Neuronal stem cell (in vitro differentiated cells): ENCODE results near the gene PKNOX2.

Source experiments
- DNase-seq: peaks from one replicate; pipeline ENCODE4 v3.0.0-alpha.2; 2013; ENCODE audit warnings: low spot score
- H2AFZ ChIP-seq: one replicate; pipeline ENCODE4 v1.6.1; 2013; ENCODE audit warnings: mild to moderate bottlenecking, low read length, inconsistent platforms
- H2AK5ac ChIP-seq: 2 replicates; pipeline ENCODE4 v1.6.1; 2013; ENCODE audit warnings: low read depth, mild to moderate bottlenecking, inconsistent platforms, low read length, moderate library complexity, mixed read lengths
- H2BK120ac ChIP-seq: 2 replicates; pipeline ENCODE4 v1.6.1; 2013; ENCODE audit warnings: low read depth, mild to moderate bottlenecking, inconsistent platforms, low read length, moderate library complexity, mixed read lengths
- H2BK12ac ChIP-seq: one replicate; pipeline ENCODE4 v1.6.1; 2013; ENCODE audit warnings: low read length, inconsistent platforms
- H2BK15ac ChIP-seq: 2 replicates; pipeline ENCODE4 v1.6.1; 2013; ENCODE audit warnings: mild to moderate bottlenecking, low read length, inconsistent platforms, mixed read lengths
- H2BK5ac ChIP-seq: one replicate; pipeline ENCODE4 v1.6.1; 2013; ENCODE audit warnings: inconsistent platforms, mild to moderate bottlenecking, low read length, moderate library complexity
- H3K14ac ChIP-seq: one replicate; pipeline ENCODE4 v1.6.1; 2013; ENCODE audit warnings: low read length, inconsistent platforms
- H3K18ac ChIP-seq: 2 replicates; pipeline ENCODE4 v1.6.1; 2013; ENCODE audit warnings: low read length, inconsistent platforms
- H3K23ac ChIP-seq: 2 replicates; pipeline ENCODE4 v1.6.1; 2013; ENCODE audit warnings: low read depth, mild to moderate bottlenecking, mixed read lengths, low read length, inconsistent platforms; ENCODE audit not compliant: poor library complexity
- H3K27ac ChIP-seq: replicated peaks from 3 replicates; pipeline ENCODE4 v1.5.1; 2013; ENCODE audit warnings: low read length, inconsistent platforms
- H3K27me3 ChIP-seq, 3 experiments: 2 replicates each; pipeline ENCODE4 v1.6.1; 2013; ENCODE audit warnings: low read length in 3 of 3, mild to moderate bottlenecking in 2 of 3, inconsistent platforms in 1 of 3, low read depth in 1 of 3, mixed read lengths in 1 of 3, moderate library complexity in 1 of 3; ENCODE audit not compliant: control insufficient read depth in 3 of 3, insufficient read depth in 3 of 3
- H3K36me3 ChIP-seq, 2 donors: replicated peaks in 1 of 2; 2 replicates each; pipeline ENCODE4 v1.6.1; 2013; ENCODE audit warnings: low read length in 2 of 2; ENCODE audit not compliant: control insufficient read depth in 2 of 2, insufficient read depth in 2 of 2
- H3K4ac ChIP-seq: 2 replicates; pipeline ENCODE4 v1.6.1; 2013; ENCODE audit warnings: inconsistent platforms, mild to moderate bottlenecking, low read length, moderate library complexity
- H3K4me1 ChIP-seq, 2 donors: 1 replicate in 1 of 2; 2 replicates in 1 of 2; pipeline ENCODE4 v1.6.1; 2013; ENCODE audit warnings: low read length in 2 of 2, low read depth in 1 of 2; ENCODE audit not compliant: control insufficient read depth in 2 of 2, insufficient read depth in 1 of 2
- H3K4me2 ChIP-seq: one replicate; pipeline ENCODE4 v1.6.1; 2013; ENCODE audit warnings: mild to moderate bottlenecking, low read length, inconsistent platforms; ENCODE audit not compliant: insufficient read depth, poor library complexity, severe bottlenecking
- H3K4me3 ChIP-seq, 2 donors: 2 replicates each; pipeline ENCODE4 v1.5.1; 2013; ENCODE audit warnings: low read length in 2 of 2, mild to moderate bottlenecking in 2 of 2, inconsistent platforms in 1 of 2, moderate library complexity in 1 of 2
- H3K79me1 ChIP-seq: one replicate; pipeline ENCODE4 v1.6.1; 2013; ENCODE audit warnings: low read depth, mild to moderate bottlenecking, inconsistent platforms, low read length, moderate library complexity
- H3K9ac ChIP-seq: one replicate; pipeline ENCODE4 v1.6.1; 2013; ENCODE audit warnings: mild to moderate bottlenecking, low read depth, low read length, inconsistent platforms; ENCODE audit not compliant: poor library complexity
- H3K9me3 ChIP-seq, 2 donors: replicated peaks in 1 of 2; 2 replicates each; pipeline versions ENCODE3 to v1.6.1; 2013; ENCODE audit warnings: low read length in 2 of 2, mild to moderate bottlenecking in 2 of 2, inconsistent platforms in 1 of 2, low read depth in 1 of 2, mixed read lengths in 1 of 2, moderate library complexity in 1 of 2; ENCODE audit not compliant: control insufficient read depth in 2 of 2, insufficient read depth in 1 of 2
- H4K8ac ChIP-seq: one replicate; pipeline ENCODE4 v1.6.1; 2013; ENCODE audit warnings: low read depth, mild to moderate bottlenecking, inconsistent platforms, low read length, moderate library complexity
- H4K91ac ChIP-seq: one replicate; pipeline ENCODE4 v1.6.1; 2013; ENCODE audit warnings: low read length, low read depth, mild to moderate bottlenecking, inconsistent platforms; ENCODE audit not compliant: poor library complexity
- WGBS, 2 donors: extraction: QIAGEN DNeasy Blood & Tissue Kit; methylation state at CpG; one replicate each; pipeline ENCODE4 v1.1.7; 2013; ENCODE audit warnings: missing lambda C conversion rate in 2 of 2, mixed read lengths in 1 of 2; ENCODE audit not compliant: insufficient read length in 2 of 2, insufficient replicate concordance in 1 of 2; ENCODE audit errors: extremely low coverage in 2 of 2; 5-methylcytosine and 5-hydroxymethylcytosine counted together

Gene PKNOX2

DNA sequence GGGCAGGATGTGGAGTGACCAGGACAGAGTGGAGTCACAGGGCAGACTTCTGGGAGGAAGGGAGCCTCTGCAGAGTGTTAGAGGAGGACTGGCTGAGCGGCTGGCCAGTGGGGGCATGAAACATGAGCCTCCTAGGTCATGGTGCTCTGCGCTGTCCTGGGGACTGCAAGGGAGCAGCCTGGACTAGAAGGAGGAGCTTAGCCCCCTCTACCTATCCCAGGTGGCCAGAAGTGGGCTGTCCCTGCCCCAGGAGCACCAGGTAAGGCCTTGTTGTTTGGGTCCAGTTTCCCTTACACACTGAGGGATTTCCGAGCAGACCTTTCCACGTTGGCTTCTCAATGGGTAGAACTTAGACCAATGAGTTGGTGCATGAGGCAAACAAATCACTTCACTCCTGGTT, 7.4 kb downstream of the PKNOX2 start:
- no peak overlapping the region for H2AFZ ChIP-seq
- no peak overlapping the region for H4K91ac ChIP-seq
- DNase-seq, result no peak

GRCh38 chr11:125173027-125173426, 8.5 kb downstream of the PKNOX2 start:
- H2AFZ ChIP-seq, result no peak overlapping the region
- H3K4me1 ChIP-seq, result peaks cover 35 to 43% of the 10 kb centered on the region in 2 donors
- no peak overlapping the region for H2BK15ac ChIP-seq

More for the DNA sequence above, 7.4 kb downstream of the PKNOX2 start:
- H3K36me3 ChIP-seq, result peaks cover 0 to 30% of the 10 kb centered on the region in 2 donors
- peaks cover 37 to 44% of the 10 kb centered on the region in 2 donors for H3K4me1 ChIP-seq
- WGBS, 2 donors, result no CpG with 5 or more reads among the region's 4 CpGs
- no peak overlapping the region for H3K9ac ChIP-seq
- H3K4me2 ChIP-seq, result no peak overlapping the region
- H2BK120ac ChIP-seq, result no peak overlapping the region
- no peaks in the 10 kb centered on the region for H3K9me3 ChIP-seq
- H3K4me3 ChIP-seq, result no peak overlapping the region
- no peak overlapping the region for H4K8ac ChIP-seq
- H2BK15ac ChIP-seq, result no peak overlapping the region
- peaks cover 4% of the 10 kb centered on the region for H3K79me1 ChIP-seq
- peak overlapping the region; percentile 72 for H3K18ac ChIP-seq
- H3K14ac ChIP-seq, result no peak overlapping the region
- no peak overlapping the region for H2BK12ac ChIP-seq
- H3K27ac ChIP-seq, result no peak overlapping the region
- peak overlapping the region; percentile 81 for H2AK5ac ChIP-seq
- H2BK5ac ChIP-seq, result no peak overlapping the region
- no peak overlapping the region for H3K4ac ChIP-seq
- no peaks in the 10 kb centered on the region for H3K27me3 ChIP-seq
- no peak overlapping the region for H3K23ac ChIP-seq

DNA sequence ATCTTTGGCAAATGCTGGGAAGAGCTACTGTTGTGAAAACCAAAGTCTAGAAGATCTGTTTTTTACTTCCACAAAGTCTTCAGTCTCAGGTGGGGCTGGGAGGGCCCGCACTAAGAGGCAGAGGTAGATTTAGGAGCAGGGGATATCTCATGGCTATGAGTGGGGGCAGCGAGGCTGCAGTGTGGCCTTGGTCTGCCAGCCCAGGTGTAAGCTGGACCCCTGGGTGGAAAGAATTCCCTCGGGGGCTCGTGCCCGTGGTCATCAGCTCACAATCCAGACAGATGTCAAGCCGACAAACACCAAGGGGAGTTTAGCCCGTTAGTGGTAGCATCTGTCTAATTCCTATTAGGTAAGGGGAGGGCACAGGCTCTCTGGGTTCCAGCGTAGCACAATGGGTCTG, 9.0 kb downstream of the PKNOX2 start:
- H2AK5ac ChIP-seq, result no peak overlapping the region
- H2AFZ ChIP-seq, result no peak overlapping the region
- H3K36me3 ChIP-seq, result peaks cover 0 to 30% of the 10 kb centered on the region in 2 donors
- H2BK12ac ChIP-seq, result no peak overlapping the region
- no peak overlapping the region for H3K4me3 ChIP-seq
- H3K27me3 ChIP-seq, result no peaks in the 10 kb centered on the region
- H4K91ac ChIP-seq, result no peak overlapping the region
- H3K27ac ChIP-seq, result no peak overlapping the region
- no peak overlapping the region for H3K18ac ChIP-seq
- H3K4me1 ChIP-seq, result peaks cover 29 to 38% of the 10 kb centered on the region in 2 donors
- no peak overlapping the region for H3K4ac ChIP-seq
- H3K9me3 ChIP-seq, result no peaks in the 10 kb centered on the region
- WGBS, 2 donors, result no CpG with 5 or more reads among the region's 8 CpGs
- no peak overlapping the region for H3K14ac ChIP-seq
- H2BK15ac ChIP-seq, result no peak overlapping the region
- H3K4me2 ChIP-seq, result no peak overlapping the region
- DNase-seq, result no peak
- no peak overlapping the region for H3K23ac ChIP-seq
- peaks cover 4% of the 10 kb centered on the region for H3K79me1 ChIP-seq
- H2BK120ac ChIP-seq, result no peak overlapping the region
- no peak overlapping the region for H4K8ac ChIP-seq
- no peak overlapping the region for H2BK5ac ChIP-seq
- no peak overlapping the region for H3K9ac ChIP-seq

More at GRCh38 chr11:125173027-125173426, 8.5 kb downstream of the PKNOX2 start:
- H3K4me3 ChIP-seq, result no peak overlapping the region
- H2BK5ac ChIP-seq, result no peak overlapping the region
- no peak overlapping the region for H3K27ac ChIP-seq
- no peak overlapping the region for H2AK5ac ChIP-seq
- H3K14ac ChIP-seq, result no peak overlapping the region
- no peaks in the 10 kb centered on the region for H3K27me3 ChIP-seq
- no peak overlapping the region for H3K18ac ChIP-seq
- H3K4ac ChIP-seq, result no peak overlapping the region
- no peak overlapping the region for H3K23ac ChIP-seq
- peaks cover 4% of the 10 kb centered on the region for H3K79me1 ChIP-seq
- no peak overlapping the region for H4K8ac ChIP-seq
- H4K91ac ChIP-seq, result no peak overlapping the region
- H3K9ac ChIP-seq, result no peak overlapping the region
- H2BK12ac ChIP-seq, result no peak overlapping the region
- WGBS, 2 donors, result no CpG with 5 or more reads among the region's 1 CpG
- no peak for DNase-seq
- peaks cover 0 to 30% of the 10 kb centered on the region in 2 donors for H3K36me3 ChIP-seq
- no peak overlapping the region for H2BK120ac ChIP-seq
- H3K4me2 ChIP-seq, result no peak overlapping the region
- H3K9me3 ChIP-seq, result no peaks in the 10 kb centered on the region

GRCh38 chr11:125174057-125174456, 9.5 kb downstream of the PKNOX2 start:
- Histone ChIP-seq H4K8ac (no peak overlapping the region), H3K4me2 (no peak overlapping the region), H2BK15ac (no peak overlapping the region), H3K9me3 (no peaks in the 10 kb centered on the region), H2BK5ac (no peak overlapping the region), H2AFZ (no peak overlapping the region), H2BK120ac (no peak overlapping the region), H3K9ac (no peak overlapping the region), H3K23ac (no peak overlapping the region), H4K91ac (no peak overlapping the region), H3K27me3 (no peaks in the 10 kb centered on the region), H2BK12ac (no peak overlapping the region), H3K79me1 (peaks cover 4% of the 10 kb centered on the region), H3K4ac (no peak overlapping the region), H3K27ac (no peak overlapping the region), H3K4me3 (no peak overlapping the region), H3K36me3 (peaks cover 0 to 28% of the 10 kb centered on the region in 2 donors), H2AK5ac (no peak overlapping the region), H3K18ac (no peak overlapping the region), H3K14ac (no peak overlapping the region), H3K4me1 (peaks cover 29 to 35% of the 10 kb centered on the region in 2 donors)
- no peak for DNase-seq
- no CpG with 5 or more reads among the region's 4 CpGs for WGBS, 2 donors
